HG03342 (cell line): ENCODE data around the gene MGLL.
A peak's percentile ranks its signal among the peaks of the same experiment; 100 is the strongest.
"Not testable (repeated sequence)": the region's sequence is repeated elsewhere in the genome, so short reads cannot be mapped to it uniquely, and the experiment has no call there.

ENCODE experiments used
- ATAC-seq: cut with Tn5 transposase; IDR thresholded peaks from one replicate; pipeline ENCODE4 v1.9.1; 2021; ENCODE audit warnings: mild to moderate bottlenecking, moderate library complexity; ENCODE audit not compliant: unreplicated experiment

The MGLL gene

GRCh38 chr3:127711896-127712295, 110.4 kb downstream of the MGLL start:
- no peak for ATAC-seq

DNA sequence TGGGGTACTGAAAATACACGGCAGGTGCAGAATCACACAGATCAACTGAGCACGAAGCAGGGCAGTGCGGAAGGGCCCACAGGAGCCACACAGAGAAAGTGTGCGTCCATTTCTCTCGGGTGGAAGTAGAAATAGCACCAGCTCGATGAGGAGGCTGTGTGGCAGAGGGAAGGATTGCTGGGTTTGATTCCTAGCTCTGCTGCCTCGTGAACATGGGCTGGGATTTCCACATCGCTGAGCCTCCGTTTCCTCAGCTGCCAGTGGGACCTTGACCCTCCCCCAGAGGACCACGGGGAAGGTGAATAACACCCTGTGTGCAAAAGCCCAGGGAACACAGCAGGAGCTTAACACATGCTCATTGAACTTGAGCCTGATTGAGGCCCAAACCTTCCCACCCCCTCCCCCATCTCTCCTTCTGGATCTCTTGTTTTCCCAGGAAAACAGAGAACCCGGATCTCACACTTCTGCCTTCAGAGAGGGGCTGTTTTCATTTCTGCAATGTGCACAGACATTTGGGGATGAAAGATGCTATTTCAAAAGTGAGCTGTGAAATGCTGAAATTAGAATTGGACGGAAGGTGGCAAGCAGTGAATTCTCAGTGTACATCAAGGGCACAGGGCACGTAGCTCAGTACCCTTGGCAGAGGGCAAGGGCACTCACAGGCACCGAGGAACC, 111.2 kb downstream of the MGLL start:
- no peak for ATAC-seq

DNA sequence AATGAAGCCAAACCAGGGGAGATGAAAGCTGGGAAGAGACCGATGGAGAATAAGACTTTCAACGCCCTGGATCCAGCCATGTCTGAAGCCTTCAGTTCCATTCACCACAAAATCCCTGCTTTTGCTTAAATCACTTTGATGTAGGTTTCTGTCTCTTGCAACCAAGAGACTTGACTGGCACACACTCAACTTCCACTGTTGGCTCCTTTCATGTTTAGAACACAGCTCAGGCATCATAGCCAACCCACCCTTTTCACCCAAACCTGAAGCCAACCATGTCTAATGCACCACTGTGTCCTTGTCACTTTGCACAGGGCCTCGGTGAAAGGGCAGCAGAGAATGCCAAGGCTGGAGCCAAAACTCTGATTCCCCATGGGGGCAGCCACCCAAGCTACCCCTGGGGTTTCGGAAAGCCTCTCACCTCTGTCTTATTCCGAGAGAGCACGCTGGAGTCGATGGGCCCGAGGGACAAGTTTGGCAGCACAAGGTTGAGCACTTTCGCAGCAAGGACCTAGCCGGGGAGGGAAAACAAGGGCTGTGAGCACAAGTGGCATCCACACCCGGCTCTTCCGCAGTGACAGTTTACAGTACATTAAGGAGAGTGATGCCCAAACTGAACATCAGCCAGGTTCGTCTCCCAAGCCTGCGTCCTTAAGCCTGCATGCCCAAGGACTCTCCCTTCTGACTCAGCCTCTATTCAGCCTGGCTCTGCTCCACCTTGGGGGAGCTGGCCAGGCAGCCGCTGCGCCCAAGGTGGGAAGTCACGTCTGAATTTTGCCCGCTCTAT, 112.0 kb downstream of the MGLL start:
- ATAC-seq: no peak

DNA sequence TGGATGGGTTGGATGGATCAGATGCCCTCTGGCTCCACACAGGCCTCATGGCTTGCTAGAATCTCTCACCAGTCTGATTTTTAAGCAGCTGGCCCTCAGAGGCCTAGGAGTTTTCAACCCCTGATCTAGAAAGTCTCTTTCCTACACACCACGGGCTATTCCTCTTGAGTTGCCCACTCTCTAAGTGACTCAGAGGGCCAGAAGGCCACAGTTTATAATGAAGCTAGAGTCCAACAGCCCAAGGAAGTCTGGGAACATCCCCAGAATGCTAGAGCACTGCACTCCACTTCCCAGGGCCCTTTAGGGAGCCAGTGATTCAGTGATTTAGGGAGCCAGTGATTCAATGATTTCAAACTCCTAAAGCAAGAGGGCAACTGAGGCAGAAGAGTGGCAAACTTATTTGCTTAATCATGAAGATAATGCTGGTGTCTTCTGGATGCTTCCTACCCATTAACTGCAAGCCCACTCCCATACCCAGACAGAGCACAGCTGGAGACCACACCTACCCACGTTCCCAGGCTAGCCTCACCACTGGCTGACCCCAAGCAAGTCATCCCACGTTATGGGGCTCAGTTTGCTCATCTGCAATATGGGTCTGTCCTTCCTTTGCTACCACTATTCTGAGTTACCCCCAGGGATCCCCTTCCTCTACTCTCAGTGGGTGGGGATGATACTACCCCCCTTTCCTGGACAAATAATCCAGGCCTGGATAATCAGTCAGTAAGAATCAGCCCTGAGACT, 112.8 kb downstream of the MGLL start:
- ATAC-seq: no peak

DNA sequence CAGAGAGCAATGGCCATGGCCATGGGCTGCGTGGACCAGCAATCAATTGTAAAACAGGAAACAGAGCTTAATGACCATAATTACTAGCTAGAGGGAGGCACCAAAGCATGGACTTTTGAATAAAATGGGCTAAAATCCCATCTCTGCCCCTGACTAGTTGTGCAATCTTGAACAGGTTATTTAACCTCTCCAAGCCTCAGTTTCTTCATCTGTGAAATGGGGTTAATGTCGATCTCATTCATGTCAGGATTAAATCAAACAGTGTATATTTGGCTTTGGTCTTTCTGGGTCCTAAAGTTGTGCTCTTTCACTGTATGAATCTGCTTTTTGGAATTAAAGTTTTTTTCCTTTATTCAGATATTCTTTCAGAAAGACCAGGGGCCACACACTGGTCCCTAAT, 113.5 kb downstream of the MGLL start:
- ATAC-seq: no peak

DNA sequence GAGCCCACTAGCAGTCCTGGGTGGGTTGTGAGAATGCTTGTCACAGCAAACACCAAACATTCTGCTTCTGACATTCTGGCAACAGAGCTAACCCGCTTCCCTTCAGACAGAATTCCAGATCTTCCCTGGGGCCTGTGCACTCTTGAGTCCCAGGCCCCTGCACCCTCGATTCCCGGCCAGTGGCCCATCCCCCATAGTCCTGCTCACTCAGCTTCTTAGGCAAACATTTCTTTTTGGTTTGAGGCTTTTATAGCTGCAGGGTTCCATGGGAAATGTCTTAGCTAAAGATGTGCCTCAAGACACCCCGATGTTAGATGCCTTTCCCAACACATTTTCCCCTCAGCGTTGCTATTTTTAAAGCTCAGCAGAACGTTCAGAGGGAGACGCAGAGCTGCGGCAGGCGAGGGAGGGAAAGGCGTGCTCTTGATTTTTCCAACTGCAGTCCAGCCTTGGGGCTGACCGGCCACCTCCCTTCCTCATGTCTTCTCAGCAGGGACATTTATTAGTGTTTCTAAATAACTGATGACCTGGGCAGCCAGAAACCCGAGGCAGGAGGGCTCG, 114.4 kb downstream of the MGLL start:
- no peak for ATAC-seq

DNA sequence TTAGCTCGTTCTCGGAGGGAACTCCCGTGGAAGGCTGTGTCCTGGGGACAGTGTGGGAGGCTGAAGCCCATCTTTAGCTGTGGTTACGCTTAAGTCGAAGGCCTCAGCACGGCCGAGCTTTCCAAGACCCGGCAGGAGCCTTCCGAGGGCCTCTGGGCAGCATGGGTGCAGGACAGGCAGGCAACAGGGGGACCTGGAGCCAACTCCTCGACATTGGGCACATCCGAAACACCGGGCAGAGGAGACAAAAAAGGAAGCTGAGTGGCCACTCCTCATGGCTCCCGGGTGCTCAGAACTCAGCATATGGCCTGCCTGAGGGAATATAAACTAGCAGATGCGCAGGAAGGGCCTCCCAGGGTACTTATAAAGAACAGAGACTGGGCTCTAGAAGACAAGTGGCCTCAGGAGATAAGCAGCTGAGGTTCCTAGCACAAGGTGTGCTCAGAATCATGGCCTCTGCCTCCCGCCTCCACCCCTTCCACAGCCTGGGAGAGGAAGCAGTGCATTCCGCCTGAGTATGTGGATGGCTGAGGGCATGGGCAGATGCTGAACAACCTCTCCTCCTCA, 115.4 kb downstream of the MGLL start:
- ATAC-seq: no peak

- ATAC-seq: no peak
Observed at GRCh38 chr3:127706312-127706711, 116.0 kb downstream of the MGLL start.

DNA sequence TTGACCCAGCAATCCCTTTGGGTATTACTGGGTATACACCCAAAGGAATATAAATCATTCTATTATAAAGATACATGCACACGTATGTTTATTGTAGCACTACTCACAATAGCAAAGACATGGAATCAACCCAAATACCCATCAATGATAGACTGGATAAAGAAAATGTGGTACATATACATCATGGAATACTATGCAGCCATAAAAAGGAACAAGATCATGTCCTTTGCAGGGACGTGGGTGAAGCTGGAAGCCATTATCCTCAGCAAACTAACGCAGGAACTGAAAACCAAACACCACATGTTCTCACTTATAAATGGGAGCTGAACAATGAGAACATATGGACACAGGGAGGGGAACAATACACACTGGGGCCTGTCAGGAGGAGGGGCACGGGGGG, 117.5 kb downstream of the MGLL start:
- not testable (repeated sequence) for ATAC-seq

- no peak for ATAC-seq
Observed at GRCh38 chr3:127702151-127702578, 120.2 kb downstream of the MGLL start.

- ATAC-seq: no peak
Observed at GRCh38 chr3:127701280-127701911, 120.9 kb downstream of the MGLL start.

DNA sequence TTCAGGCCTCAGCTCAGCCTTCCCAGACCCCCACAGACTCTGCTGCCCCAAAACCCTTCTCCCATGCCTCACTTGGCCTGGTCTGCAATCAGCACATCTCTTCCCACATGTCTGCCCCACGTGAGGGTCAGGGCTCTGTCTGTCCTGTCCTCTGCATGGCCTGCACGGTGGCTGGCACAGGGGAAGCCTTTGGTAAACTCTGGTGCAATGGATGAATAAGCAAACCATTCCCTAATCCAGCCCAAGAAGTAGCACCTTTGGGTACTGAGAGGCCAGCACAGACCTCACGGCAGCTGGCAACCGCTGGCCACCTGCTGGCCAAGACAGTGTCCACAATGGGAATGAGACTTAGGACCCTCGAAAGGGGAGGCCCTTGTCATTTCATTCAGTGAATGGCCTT, 121.9 kb downstream of the MGLL start:
- ATAC-seq: no peak

- ATAC-seq: no peak
Observed at GRCh38 chr3:127699416-127700300, 122.7 kb downstream of the MGLL start.

DNA sequence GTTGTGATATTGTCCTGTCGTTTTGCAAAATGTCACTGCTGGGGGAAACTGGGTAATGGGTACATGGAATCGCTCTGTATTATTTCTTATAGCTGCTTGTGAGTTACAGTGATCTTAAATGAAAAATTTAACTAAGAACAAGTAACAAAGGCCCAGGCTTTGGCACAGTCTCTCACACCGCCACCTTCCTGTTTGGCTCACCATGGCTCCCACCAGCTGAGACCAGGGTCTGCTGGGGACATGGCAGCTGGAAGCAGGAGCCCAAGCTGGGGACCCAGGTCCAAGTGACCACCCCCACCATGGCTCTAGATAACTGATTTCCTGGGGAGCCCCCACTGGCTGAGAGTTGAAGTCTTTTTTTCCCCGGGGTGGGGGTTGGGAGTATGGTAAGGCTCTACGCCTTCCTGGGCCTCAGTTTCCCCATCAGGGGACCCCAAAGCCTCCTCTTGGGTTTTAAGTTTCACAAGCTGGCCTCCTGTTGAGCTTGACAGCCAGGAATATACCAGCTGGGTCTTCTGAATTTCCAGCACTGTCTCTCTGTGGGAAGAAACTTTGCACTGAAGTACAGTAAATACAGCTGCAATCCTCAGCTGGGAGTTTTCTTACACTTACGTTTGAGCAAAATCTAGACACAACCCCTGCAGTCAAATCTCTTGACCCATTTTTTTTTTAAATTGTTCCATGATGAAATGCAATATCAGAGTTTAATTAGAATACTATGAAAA, 123.5 kb downstream of the MGLL start:
- ATAC-seq: no peak

DNA sequence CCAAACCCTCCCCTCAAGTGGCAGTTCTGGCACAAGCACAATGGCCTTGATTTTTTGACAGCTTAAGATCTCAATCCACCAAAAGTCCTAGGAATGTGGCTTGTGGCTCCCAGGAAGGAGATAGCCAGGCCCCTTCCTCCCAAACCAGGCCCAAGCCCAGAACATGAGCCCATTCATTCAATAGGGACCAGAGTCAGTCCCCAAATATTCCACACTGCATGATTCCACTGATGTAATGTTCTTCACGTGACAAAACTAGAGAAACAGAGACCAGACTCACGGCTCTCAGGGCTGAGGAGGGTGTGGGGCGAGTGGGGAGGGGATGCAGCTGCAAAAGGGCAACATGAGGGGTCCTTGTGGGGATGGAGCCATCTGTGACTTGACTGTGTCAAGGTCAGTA, 124.0 kb downstream of the MGLL start:
- ATAC-seq: no peak

- peak; percentile 84 for ATAC-seq
Observed at GRCh38 chr3:127697551-127698240, 124.6 kb downstream of the MGLL start.

- ATAC-seq: no peak
Observed at GRCh38 chr3:127694467-127695215, 127.7 kb downstream of the MGLL start.
